HepG2 (cell line): Measurements from ENCODE around the gene GADD45GIP1. TPM values are rescaled to one million over a fixed set of nuclear protein-coding genes. Genes with fewer than 3 reads are reported as not detected.

ENCODE experiments used
- DNMT3B ChIP-seq: conservative IDR thresholded peaks from 2 replicates; pipeline ENCODE4 v1.6.1; 2016; ENCODE audit warnings: missing biosample characterization, control low read depth
- FOXA3 ChIP-seq: IDR thresholded peaks from 2 replicates; pipeline ENCODE4 v1.6.1; 2016; ENCODE audit warnings: missing genetic modification reagents, missing compliant biosample characterization
- HES4 ChIP-seq: sonication (generic); formaldehyde crosslinking; IDR thresholded peaks from 2 replicates; pipeline ENCODE4 v1.9.0; 2021; ENCODE audit warnings: mild to moderate bottlenecking, missing genetic modification reagents, borderline replicate concordance
- HOXA3 ChIP-seq: sonication (generic); formaldehyde crosslinking; IDR thresholded peaks from 2 replicates; pipeline ENCODE4 v1.5.0; 2020; ENCODE audit warnings: missing genetic modification reagents
- JUN ChIP-seq: sonication (generic); formaldehyde crosslinking; IDR thresholded peaks from 2 replicates; pipeline ENCODE4 v1.4.0; 2020; ENCODE audit warnings: mild to moderate bottlenecking, missing genetic modification reagents
- KDM5B ChIP-seq: sonication (generic); formaldehyde crosslinking; IDR thresholded peaks from 2 replicates; pipeline ENCODE4 v1.4.0; 2020; ENCODE audit warnings: missing genetic modification reagents, mild to moderate bottlenecking, borderline replicate concordance
- MIER3 ChIP-seq: IDR thresholded peaks from 2 replicates; pipeline ENCODE4 v1.6.1; 2016; ENCODE audit warnings: missing compliant biosample characterization, borderline replicate concordance
- MTF1 ChIP-seq: sonication (generic); formaldehyde crosslinking; IDR thresholded peaks from 2 replicates; pipeline ENCODE4 v1.5.0; 2020; ENCODE audit warnings: missing genetic modification reagents
- SNRNP70 ChIP-seq: fragments of 200-400 bp; formaldehyde crosslinking; IDR thresholded peaks from 2 replicates; pipeline ENCODE4 v1.6.1; 2017; ENCODE audit warnings: mild to moderate bottlenecking, low read depth, low read length, moderate library complexity
- SRY ChIP-seq: sonication (generic); formaldehyde crosslinking; IDR thresholded peaks from 2 replicates; pipeline ENCODE4 v1.8.0; 2022; ENCODE audit warnings: mild to moderate bottlenecking, missing genetic modification reagents
- STAT5B ChIP-seq: sonication (generic); formaldehyde crosslinking; IDR thresholded peaks from 2 replicates; pipeline ENCODE4 v1.4.0; 2020; ENCODE audit warnings: missing genetic modification reagents
- ZFX ChIP-seq: sonication (generic); formaldehyde crosslinking; IDR thresholded peaks from 2 replicates; pipeline ENCODE4 v1.4.0; 2020; ENCODE audit warnings: mild to moderate bottlenecking, low read depth, missing genetic modification reagents, moderate library complexity
- ZNF20 ChIP-seq: sonication (generic); formaldehyde crosslinking; IDR thresholded peaks from 2 replicates; pipeline ENCODE4 v1.4.0; 2020; ENCODE audit warnings: mild to moderate bottlenecking, moderate library complexity, missing genetic modification reagents
- ZNF224 ChIP-seq: sonication (generic); formaldehyde crosslinking; IDR thresholded peaks from 2 replicates; pipeline ENCODE4 v1.5.0; 2020; ENCODE audit warnings: mild to moderate bottlenecking, missing genetic modification reagents
- ZNF367 ChIP-seq: sonication (generic); formaldehyde crosslinking; IDR thresholded peaks from 2 replicates; pipeline ENCODE4 v1.4.0; 2020; ENCODE audit warnings: missing genetic modification reagents, borderline replicate concordance
- ZNF446 ChIP-seq: sonication (generic); formaldehyde crosslinking; IDR thresholded peaks from 2 replicates; pipeline ENCODE4 v1.5.0; 2020; ENCODE audit warnings: mild to moderate bottlenecking, missing genetic modification reagents
- ZNF891 ChIP-seq: sonication (generic); formaldehyde crosslinking; IDR thresholded peaks from 2 replicates; pipeline ENCODE4 v1.5.0; 2020; ENCODE audit warnings: mild to moderate bottlenecking, missing genetic modification reagents
- polyA plus RNA-seq, 8 experiments: library from polyadenylated mRNA; depleted of rRNA in 3 of 8; stranded (reverse) in 7 of 8; unstranded in 1 of 8; fragments of >200 nt; fragmentation: Illumina TruSeq in 4 of 8; extraction: Trizol in 4 of 8; gene quantifications; 2 replicates each; pipeline versions ENCODE4 v1.2.1 to v1.2.3, GENCODE V29; 2011 to 2016; ENCODE audit warnings: low read depth in 4 of 8, missing spikeins in 1 of 8, mixed read lengths in 1 of 8; ENCODE audit not compliant: insufficient read depth in 1 of 8
- total RNA-seq, 5 experiments: library from RNA; depleted of rRNA; stranded (reverse); fragments of >200 nt; fragmentation: Illumina TruSeq; extraction: Trizol; gene quantifications; 2 replicates each; pipeline ENCODE4 v1.2.3, GENCODE V29; 2016; ENCODE audit warnings: low read depth in 1 of 5
- TF ChIP-seq, protein P1 (sequence below): sonication (generic); formaldehyde crosslinking; IDR thresholded peaks from 2 replicates; pipeline ENCODE4 v1.4.0; 2020; ENCODE audit warnings: mild to moderate bottlenecking, missing genetic modification reagents, borderline replicate concordance
- TF ChIP-seq, protein P2 (sequence below): sonication (generic); formaldehyde crosslinking; IDR thresholded peaks from 2 replicates; pipeline ENCODE4 v1.4.0; 2020; ENCODE audit warnings: mild to moderate bottlenecking, missing genetic modification reagents
- TF ChIP-seq, protein P3 (sequence below): IDR thresholded peaks from 2 replicates; pipeline ENCODE4 v1.6.1; 2012; ENCODE audit warnings: inconsistent platforms
- TF ChIP-seq, protein P4 (sequence below): sonication (generic); formaldehyde crosslinking; IDR thresholded peaks from 2 replicates; pipeline ENCODE4 v1.5.0; 2020; ENCODE audit warnings: missing genetic modification reagents, mild to moderate bottlenecking, borderline replicate concordance
- TF ChIP-seq, protein P5 (sequence below): sonication (generic); formaldehyde crosslinking; IDR thresholded peaks from 2 replicates; pipeline ENCODE4 v1.8.0; 2022; ENCODE audit warnings: low read depth, missing genetic modification reagents

GADD45GIP1 gene
- total and polyA plus RNA-seq, 2 of the 13 experiments (the other 11 are each of a cell fraction or from before 2014, with no cell fraction given): 24.6 to 30.7 TPM

DNA sequence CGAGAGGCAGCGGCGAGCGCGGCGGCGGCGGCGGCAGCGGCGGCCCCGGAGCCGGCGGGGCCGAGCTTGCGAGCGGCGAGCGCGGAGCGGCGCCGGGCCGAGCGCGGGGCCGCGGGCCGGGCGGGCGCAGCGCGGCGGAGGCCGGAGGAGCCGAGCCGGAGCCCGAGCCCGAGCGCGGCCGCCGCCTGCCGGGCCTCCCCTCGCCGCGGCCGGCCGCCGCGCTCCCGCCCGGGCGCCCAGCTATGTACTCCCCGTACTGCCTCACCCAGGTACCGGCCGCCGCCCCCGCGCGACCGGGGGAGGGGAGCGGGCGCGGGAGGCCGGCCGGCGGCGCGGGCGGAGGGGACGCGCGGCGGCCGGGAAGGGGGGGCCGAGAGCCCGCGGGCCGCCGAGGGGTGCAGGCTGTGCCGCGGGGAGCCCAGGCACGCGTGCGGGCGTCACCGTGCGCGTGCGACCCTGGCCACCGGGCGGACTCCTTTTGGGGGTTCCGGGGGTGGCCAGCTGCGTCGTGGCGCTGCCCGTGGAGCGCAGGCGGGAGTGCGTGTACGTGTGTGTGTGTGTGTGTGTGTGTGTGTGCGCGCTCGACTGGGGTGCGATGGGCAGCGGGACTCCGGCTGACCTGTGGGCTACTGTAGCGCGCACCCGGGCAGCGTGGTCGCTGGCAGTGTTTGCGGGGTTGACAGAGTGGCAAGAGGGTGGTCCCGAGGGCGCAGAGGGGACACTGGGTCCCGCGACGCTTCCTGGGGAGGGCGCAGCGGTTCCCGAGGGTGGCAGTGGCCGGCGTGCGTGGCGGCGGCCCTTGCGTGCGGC, 38.8 kb upstream of the GADD45GIP1 start (continued):
- TF ChIP-seq, protein P1, sequence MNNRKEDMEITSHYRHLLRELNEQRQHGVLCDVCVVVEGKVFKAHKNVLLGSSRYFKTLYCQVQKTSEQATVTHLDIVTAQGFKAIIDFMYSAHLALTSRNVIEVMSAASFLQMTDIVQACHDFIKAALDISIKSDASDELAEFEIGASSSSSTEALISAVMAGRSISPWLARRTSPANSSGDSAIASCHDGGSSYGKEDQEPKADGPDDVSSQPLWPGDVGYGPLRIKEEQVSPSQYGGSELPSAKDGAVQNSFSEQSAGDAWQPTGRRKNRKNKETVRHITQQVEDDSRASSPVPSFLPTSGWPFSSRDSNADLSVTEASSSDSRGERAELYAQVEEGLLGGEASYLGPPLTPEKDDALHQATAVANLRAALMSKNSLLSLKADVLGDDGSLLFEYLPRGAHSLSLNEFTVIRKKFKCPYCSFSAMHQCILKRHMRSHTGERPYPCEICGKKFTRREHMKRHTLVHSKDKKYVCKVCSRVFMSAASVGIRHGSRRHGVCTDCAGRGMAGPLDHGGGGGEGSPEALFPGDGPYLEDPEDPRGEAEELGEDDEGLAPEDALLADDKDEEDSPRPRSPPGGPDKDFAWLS (CRISPR knock-in tag): 0 out of 2 replicates have a peak, but pooled peaks have one; percentile 0
- TF ChIP-seq, protein P2, sequence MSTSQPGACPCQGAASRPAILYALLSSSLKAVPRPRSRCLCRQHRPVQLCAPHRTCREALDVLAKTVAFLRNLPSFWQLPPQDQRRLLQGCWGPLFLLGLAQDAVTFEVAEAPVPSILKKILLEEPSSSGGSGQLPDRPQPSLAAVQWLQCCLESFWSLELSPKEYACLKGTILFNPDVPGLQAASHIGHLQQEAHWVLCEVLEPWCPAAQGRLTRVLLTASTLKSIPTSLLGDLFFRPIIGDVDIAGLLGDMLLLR (CRISPR knock-in tag): 0 out of 2 replicates have a peak, but pooled peaks have one; percentile 48
- no peak for TF ChIP-seq JUN (CRISPR knock-in tag)
- TF ChIP-seq ZNF367 (CRISPR knock-in tag): no peak
- no peak for TF ChIP-seq STAT5B (CRISPR knock-in tag)
- TF ChIP-seq FOXA3 (CRISPR knock-in tag): 0 out of 2 replicates have a peak, but pooled peaks have one; percentile 5
- no peak for TF ChIP-seq ZNF20 (CRISPR knock-in tag)
- no peak for TF ChIP-seq DNMT3B (CRISPR knock-in tag)
- TF ChIP-seq ZFX (CRISPR knock-in tag): peak; percentile 59; the same call in 1 of the 2 replicates
- TF ChIP-seq MIER3 (CRISPR knock-in tag): no peak
- TF ChIP-seq, protein P3, sequence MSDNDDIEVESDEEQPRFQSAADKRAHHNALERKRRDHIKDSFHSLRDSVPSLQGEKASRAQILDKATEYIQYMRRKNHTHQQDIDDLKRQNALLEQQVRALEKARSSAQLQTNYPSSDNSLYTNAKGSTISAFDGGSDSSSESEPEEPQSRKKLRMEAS: peak; percentile 72
- TF ChIP-seq HOXA3 (CRISPR knock-in tag): peak; percentile 31; the same call in 1 of the 2 replicates
- peak; percentile 14; the same call in 1 of the 2 replicates for TF ChIP-seq HES4 (CRISPR knock-in tag)
- TF ChIP-seq SNRNP70: no peak
- peak; percentile 22; the same call in 1 of the 2 replicates for TF ChIP-seq KDM5B
- peak; percentile 75 for TF ChIP-seq SRY (CRISPR knock-in tag)
- TF ChIP-seq ZNF446 (CRISPR knock-in tag): peak; percentile 59; the same call in 1 of the 2 replicates
- TF ChIP-seq ZNF891: no peak
- TF ChIP-seq, protein P4, sequence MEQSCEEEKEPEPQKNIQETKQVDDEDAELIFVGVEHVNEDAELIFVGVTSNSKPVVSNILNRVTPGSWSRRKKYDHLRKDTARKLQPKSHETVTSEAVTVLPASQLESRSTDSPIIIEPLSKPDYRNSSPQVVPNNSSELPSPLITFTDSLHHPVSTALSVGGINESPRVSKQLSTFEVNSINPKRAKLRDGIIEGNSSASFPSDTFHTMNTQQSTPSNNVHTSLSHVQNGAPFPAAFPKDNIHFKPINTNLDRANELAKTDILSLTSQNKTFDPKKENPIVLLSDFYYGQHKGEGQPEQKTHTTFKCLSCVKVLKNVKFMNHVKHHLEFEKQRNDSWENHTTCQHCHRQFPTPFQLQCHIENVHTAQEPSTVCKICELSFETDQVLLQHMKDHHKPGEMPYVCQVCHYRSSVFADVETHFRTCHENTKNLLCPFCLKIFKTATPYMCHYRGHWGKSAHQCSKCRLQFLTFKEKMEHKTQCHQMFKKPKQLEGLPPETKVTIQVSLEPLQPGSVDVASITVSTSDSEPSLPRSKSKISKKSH: 0 out of 2 replicates have a peak, but pooled peaks have one; percentile 41
- TF ChIP-seq ZNF224 (CRISPR knock-in tag): no peak
- TF ChIP-seq, protein P5, sequence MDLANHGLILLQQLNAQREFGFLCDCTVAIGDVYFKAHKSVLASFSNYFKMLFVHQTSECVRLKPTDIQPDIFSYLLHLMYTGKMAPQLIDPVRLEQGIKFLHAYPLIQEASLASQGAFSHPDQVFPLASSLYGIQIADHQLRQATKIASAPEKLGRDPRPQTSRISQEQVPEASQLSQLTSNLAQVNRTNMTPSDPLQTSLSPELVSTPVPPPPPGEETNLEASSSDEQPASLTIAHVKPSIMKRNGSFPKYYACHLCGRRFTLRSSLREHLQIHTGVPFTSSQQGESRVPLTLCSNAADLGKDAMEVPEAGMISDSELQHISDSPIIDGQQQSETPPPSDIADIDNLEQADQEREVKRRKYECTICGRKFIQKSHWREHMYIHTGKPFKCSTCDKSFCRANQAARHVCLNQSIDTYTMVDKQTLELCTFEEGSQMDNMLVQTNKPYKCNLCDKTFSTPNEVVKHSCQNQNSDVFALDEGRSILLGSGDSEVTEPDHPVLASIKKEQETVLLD (CRISPR knock-in tag): peak; percentile 52; the same call in 1 of the 2 replicates
- TF ChIP-seq MTF1 (CRISPR knock-in tag): no peak
